Measurements from ENCODE around the gene JAM3. TPM values are rescaled to one million over a fixed set of nuclear protein-coding genes. Genes with fewer than 3 reads are reported as not detected.
A peak's percentile ranks its signal among the peaks of the same experiment; 100 is the strongest.

JAM3 gene
- total and polyA plus RNA-seq, 2 of the 13 experiments (the other 11 are each of a cell fraction or from before 2014, with no cell fraction given), result 0.98 to 2.8 TPM

GRCh38 chr11:134050541-134051383 lies 18.1 kb upstream of the JAM3 start (continued):
- TF ChIP-seq NCOA5 (CRISPR knock-in tag; IDR thresholded peaks at IDR 0.05) (no peak), NONO (IDR thresholded peaks at IDR 0.05) (no peak), NONO (CRISPR knock-in tag; conservative IDR thresholded peaks at IDR 0.05) (0 out of 2 replicates have a peak, but pooled peaks have one; percentile 20), NPAS2 (CRISPR knock-in tag; IDR thresholded peaks at IDR 0.05; ENCODE audit: borderline replicate concordance) (no peak), ETV6 (CRISPR knock-in tag; conservative IDR thresholded peaks at IDR 0.05) (no peak), ZBTB7A (CRISPR knock-in tag; IDR thresholded peaks at IDR 0.05) (peak; percentile 22; the same call in 1 of the 2 replicates), TCF7 (IDR thresholded peaks at IDR 0.05; ENCODE audit: low read depth) (no peak), SPEN (CRISPR knock-in tag; IDR thresholded peaks at IDR 0.05; ENCODE audit: low read depth) (no peak), ARNT (IDR thresholded peaks at IDR 0.05) (no peak), ZNF367 (CRISPR knock-in tag; IDR thresholded peaks at IDR 0.05; ENCODE audit: borderline replicate concordance) (no peak), MXD3 (CRISPR knock-in tag; IDR thresholded peaks at IDR 0.05) (no peak), DMAP1 (CRISPR knock-in tag; IDR thresholded peaks at IDR 0.05) (no peak), ZFY (CRISPR knock-in tag; IDR thresholded peaks at IDR 0.05) (no peak), ZNF83 (CRISPR knock-in tag; IDR thresholded peaks at IDR 0.05; ENCODE audit: borderline replicate concordance) (no peak), SP4 (CRISPR knock-in tag; IDR thresholded peaks at IDR 0.05) (peak; percentile 43; the same call in 1 of the 2 replicates), ZNF777 (CRISPR knock-in tag; IDR thresholded peaks at IDR 0.05) (peak; percentile 37; the same call in 1 of the 2 replicates), ZNF331 (CRISPR knock-in tag; IDR thresholded peaks at IDR 0.05) (no peak), POLR2A (IDR thresholded peaks at IDR 0.05; ENCODE audit: insufficient read depth in 1 of 2, low read depth in 2 of 2, low read length in 2 of 2) (no peak), MTA1 (CRISPR knock-in tag; IDR thresholded peaks at IDR 0.05; ENCODE audit: borderline replicate concordance) (no peak), JUNB (CRISPR knock-in tag; IDR thresholded peaks at IDR 0.05; ENCODE audit: borderline replicate concordance) (no peak), IKZF4 (CRISPR knock-in tag; IDR thresholded peaks at IDR 0.05; ENCODE audit: borderline replicate concordance, low read depth, not compliant biosample characterization) (no peak), ONECUT2 (CRISPR knock-in tag; IDR thresholded peaks at IDR 0.05) (no peak), ZNF773 (CRISPR knock-in tag; IDR thresholded peaks at IDR 0.05; ENCODE audit: borderline replicate concordance) (no peak)
- TF ChIP-seq, protein P1, sequence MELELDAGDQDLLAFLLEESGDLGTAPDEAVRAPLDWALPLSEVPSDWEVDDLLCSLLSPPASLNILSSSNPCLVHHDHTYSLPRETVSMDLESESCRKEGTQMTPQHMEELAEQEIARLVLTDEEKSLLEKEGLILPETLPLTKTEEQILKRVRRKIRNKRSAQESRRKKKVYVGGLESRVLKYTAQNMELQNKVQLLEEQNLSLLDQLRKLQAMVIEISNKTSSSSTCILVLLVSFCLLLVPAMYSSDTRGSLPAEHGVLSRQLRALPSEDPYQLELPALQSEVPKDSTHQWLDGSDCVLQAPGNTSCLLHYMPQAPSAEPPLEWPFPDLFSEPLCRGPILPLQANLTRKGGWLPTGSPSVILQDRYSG (CRISPR knock-in tag; IDR thresholded peaks at IDR 0.05), result no peak
- TF ChIP-seq, protein P2, sequence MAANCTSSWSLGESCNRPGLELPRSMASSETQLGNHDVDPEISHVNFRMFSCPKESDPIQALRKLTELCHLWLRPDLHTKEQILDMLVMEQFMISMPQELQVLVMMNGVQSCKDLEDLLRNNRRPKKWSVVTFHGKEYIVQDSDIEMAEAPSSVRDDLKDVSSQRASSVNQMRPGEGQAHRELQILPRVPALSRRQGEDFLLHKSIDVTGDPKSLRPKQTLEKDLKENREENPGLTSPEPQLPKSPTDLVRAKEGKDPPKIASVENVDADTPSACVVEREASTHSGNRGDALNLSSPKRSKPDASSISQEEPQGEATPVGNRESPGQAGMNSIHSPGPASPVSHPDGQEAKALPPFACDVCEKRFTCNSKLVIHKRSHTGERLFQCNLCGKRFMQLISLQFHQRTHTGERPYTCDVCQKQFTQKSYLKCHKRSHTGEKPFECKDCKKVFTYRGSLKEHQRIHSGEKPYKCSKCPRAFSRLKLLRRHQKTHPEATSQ (CRISPR knock-in tag; IDR thresholded peaks at IDR 0.05; ENCODE audit: borderline replicate concordance), result no peak
- TF ChIP-seq, protein P3, sequence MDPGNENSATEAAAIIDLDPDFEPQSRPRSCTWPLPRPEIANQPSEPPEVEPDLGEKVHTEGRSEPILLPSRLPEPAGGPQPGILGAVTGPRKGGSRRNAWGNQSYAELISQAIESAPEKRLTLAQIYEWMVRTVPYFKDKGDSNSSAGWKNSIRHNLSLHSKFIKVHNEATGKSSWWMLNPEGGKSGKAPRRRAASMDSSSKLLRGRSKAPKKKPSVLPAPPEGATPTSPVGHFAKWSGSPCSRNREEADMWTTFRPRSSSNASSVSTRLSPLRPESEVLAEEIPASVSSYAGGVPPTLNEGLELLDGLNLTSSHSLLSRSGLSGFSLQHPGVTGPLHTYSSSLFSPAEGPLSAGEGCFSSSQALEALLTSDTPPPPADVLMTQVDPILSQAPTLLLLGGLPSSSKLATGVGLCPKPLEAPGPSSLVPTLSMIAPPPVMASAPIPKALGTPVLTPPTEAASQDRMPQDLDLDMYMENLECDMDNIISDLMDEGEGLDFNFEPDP (CRISPR knock-in tag; conservative IDR thresholded peaks at IDR 0.05), result no peak
- TF ChIP-seq, protein P4, sequence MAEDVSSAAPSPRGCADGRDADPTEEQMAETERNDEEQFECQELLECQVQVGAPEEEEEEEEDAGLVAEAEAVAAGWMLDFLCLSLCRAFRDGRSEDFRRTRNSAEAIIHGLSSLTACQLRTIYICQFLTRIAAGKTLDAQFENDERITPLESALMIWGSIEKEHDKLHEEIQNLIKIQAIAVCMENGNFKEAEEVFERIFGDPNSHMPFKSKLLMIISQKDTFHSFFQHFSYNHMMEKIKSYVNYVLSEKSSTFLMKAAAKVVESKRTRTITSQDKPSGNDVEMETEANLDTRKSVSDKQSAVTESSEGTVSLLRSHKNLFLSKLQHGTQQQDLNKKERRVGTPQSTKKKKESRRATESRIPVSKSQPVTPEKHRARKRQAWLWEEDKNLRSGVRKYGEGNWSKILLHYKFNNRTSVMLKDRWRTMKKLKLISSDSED (CRISPR knock-in tag; IDR thresholded peaks at IDR 0.05), result no peak
